SK-N-SH treated with all-trans-retinoic acid at 6 μM for 48 hours (cell line): ENCODE data around the gene BATF.

Source experiments
- ARNTL ChIP-seq: fragments of 450-650 bp; formaldehyde crosslinking; IDR thresholded peaks from 2 replicates; pipeline ENCODE4 v1.5.0; 2020; ENCODE audit warnings: low read depth, mild to moderate bottlenecking, moderate library complexity, borderline replicate concordance
- GLIS3 ChIP-seq: fragments of 250-450 bp; sonication (Bioruptor Pico); IDR thresholded peaks from 2 replicates; pipeline ENCODE4 v1.5.0; 2020; ENCODE audit warnings: mild to moderate bottlenecking, moderate library complexity
- OSR1 ChIP-seq: fragments of 250-450 bp; sonication (Bioruptor Pico); IDR thresholded peaks from 2 replicates; pipeline ENCODE4 v1.8.0; 2022; ENCODE audit warnings: moderate library complexity, mild to moderate bottlenecking, inconsistent platforms
- SNAI2 ChIP-seq: fragments of 250-450 bp; sonication (Bioruptor Pico); IDR thresholded peaks from 2 replicates; pipeline ENCODE4 v1.5.0; 2020; ENCODE audit warnings: mild to moderate bottlenecking, moderate library complexity
- TCF4 ChIP-seq: fragments of 250-450 bp; sonication (Bioruptor Pico); IDR thresholded peaks from 2 replicates; pipeline ENCODE4 v1.8.0; 2021; ENCODE audit warnings: mild to moderate bottlenecking, moderate library complexity, borderline replicate concordance
- ZC3H10 ChIP-seq: fragments of 250-450 bp; sonication (Bioruptor Pico); IDR thresholded peaks from 2 replicates; pipeline ENCODE4 v1.5.1; 2021; ENCODE audit warnings: mild to moderate bottlenecking, moderate library complexity
- TF ChIP-seq, protein P1 (sequence below): fragments of 250-450 bp; sonication (Bioruptor Pico); IDR thresholded peaks from 2 replicates; pipeline ENCODE4 v1.8.0; 2020; ENCODE audit warnings: mild to moderate bottlenecking, moderate library complexity, borderline replicate concordance
- TF ChIP-seq, protein P2 (sequence below): fragments of 250-450 bp; sonication (Bioruptor Pico); IDR thresholded peaks from 2 replicates; pipeline ENCODE4 v1.5.1; 2020; ENCODE audit warnings: low read depth, mild to moderate bottlenecking, moderate library complexity

DNA sequence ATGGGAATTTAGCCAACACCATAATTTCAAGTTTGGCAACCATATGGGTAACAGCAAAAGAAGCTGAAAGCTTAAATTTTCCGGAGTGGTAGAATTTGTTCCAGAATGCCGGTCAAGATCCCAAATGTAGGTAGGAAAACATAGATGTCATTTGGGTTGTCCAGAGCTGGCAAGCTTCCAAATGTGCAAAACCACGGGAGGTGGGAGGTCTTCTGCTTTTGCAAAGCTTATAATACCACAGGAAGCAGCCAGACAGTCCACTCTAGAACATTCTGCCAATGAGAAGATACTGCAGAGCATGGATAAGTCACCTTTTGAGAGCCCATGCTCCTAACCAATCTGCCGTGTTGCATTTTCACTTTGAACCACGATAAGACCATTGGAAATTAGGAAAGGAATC, 26.4 kb upstream of the BATF start:
- TF ChIP-seq, protein P1, sequence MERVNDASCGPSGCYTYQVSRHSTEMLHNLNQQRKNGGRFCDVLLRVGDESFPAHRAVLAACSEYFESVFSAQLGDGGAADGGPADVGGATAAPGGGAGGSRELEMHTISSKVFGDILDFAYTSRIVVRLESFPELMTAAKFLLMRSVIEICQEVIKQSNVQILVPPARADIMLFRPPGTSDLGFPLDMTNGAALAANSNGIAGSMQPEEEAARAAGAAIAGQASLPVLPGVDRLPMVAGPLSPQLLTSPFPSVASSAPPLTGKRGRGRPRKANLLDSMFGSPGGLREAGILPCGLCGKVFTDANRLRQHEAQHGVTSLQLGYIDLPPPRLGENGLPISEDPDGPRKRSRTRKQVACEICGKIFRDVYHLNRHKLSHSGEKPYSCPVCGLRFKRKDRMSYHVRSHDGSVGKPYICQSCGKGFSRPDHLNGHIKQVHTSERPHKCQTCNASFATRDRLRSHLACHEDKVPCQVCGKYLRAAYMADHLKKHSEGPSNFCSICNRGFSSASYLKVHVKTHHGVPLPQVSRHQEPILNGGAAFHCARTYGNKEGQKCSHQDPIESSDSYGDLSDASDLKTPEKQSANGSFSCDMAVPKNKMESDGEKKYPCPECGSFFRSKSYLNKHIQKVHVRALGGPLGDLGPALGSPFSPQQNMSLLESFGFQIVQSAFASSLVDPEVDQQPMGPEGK, result no peak
- TF ChIP-seq TCF4 (no peak), SNAI2 (no peak), OSR1 (CRISPR knock-in tag) (no peak), GLIS3 (CRISPR knock-in tag) (no peak), ARNTL (CRISPR knock-in tag) (no peak), ZC3H10 (no peak)
- TF ChIP-seq, protein P2, sequence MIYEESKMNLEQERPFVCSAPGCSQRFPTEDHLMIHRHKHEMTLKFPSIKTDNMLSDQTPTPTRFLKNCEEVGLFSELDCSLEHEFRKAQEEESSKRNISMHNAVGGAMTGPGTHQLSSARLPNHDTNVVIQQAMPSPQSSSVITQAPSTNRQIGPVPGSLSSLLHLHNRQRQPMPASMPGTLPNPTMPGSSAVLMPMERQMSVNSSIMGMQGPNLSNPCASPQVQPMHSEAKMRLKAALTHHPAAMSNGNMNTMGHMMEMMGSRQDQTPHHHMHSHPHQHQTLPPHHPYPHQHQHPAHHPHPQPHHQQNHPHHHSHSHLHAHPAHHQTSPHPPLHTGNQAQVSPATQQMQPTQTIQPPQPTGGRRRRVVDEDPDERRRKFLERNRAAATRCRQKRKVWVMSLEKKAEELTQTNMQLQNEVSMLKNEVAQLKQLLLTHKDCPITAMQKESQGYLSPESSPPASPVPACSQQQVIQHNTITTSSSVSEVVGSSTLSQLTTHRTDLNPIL, result no peak
